H1 (cell line): ENCODE data around the gene CDYL. TPM values are rescaled to one million over a fixed set of nuclear protein-coding genes. Genes with fewer than 3 reads are reported as not detected.

Source experiments
- CTCF ChIA-PET: fragments of 300-600 bp; sonication (Branson Sonifier 250); formaldehyde crosslinking; loops from one replicate; lab custom pipeline; 2021; ENCODE audit not compliant: partially characterized antibody; lab: Charles Lee
- POLR2A ChIA-PET: fragments of 300-600 bp; sonication (Branson Sonifier 250); formaldehyde crosslinking; loops from one replicate; lab custom pipeline; 2021; ENCODE audit warnings: inconsistent platforms; ENCODE audit not compliant: partially characterized antibody; lab: Charles Lee
- DNase-seq, 2 experiments: peaks; one replicate each; pipeline versions ENCODE4 v3.0.0 to v3.0.0-alpha.2; 2010 to 2022; ENCODE audit warnings: low spot score in 2 of 2, low read depth in 1 of 2, mixed read lengths in 1 of 2
- FAIRE-seq: peaks from 2 replicates; lab custom pipeline; 2011; peaks lifted over from hg19 to GRCh38; lab: Jason Lieb, UNC
- H2AFZ ChIP-seq: 2 replicates; pipeline ENCODE4 v1.8.1; 2012; ENCODE audit warnings: low read length, inconsistent platforms
- H2AK5ac ChIP-seq: 2 replicates; pipeline ENCODE4 v1.6.1; 2013; ENCODE audit warnings: low read depth, low read length
- H2BK120ac ChIP-seq: replicated peaks from 2 replicates; pipeline ENCODE3; 2013; ENCODE audit warnings: low read depth, low read length, inconsistent platforms
- H2BK12ac ChIP-seq: 2 replicates; pipeline ENCODE4 v1.6.1; 2013; ENCODE audit warnings: low read depth, low read length
- H2BK15ac ChIP-seq: 2 replicates; pipeline ENCODE4 v1.6.1; 2013; ENCODE audit warnings: low read length
- H2BK20ac ChIP-seq: 2 replicates; pipeline ENCODE4 v1.6.1; 2013; ENCODE audit warnings: low read length
- H2BK5ac ChIP-seq: 2 replicates; pipeline ENCODE4 v1.6.1; 2013; ENCODE audit warnings: low read depth, low read length
- H3K14ac ChIP-seq: 2 replicates; pipeline ENCODE4 v1.6.1; 2013; ENCODE audit warnings: inconsistent platforms; ENCODE audit not compliant: insufficient read length
- H3K18ac ChIP-seq: 2 replicates; pipeline ENCODE4 v1.6.1; 2013; ENCODE audit warnings: low read length; ENCODE audit errors: extremely low read depth
- H3K23ac ChIP-seq: 2 replicates; pipeline ENCODE4 v1.6.1; 2013; ENCODE audit warnings: inconsistent platforms; ENCODE audit not compliant: insufficient read length
- H3K23me2 ChIP-seq: 2 replicates; pipeline ENCODE4 v1.6.1; 2013; ENCODE audit warnings: low read depth, low read length
- H3K27ac ChIP-seq: 2 replicates; pipeline ENCODE4 v1.6.1; 2011; ENCODE audit warnings: low read depth, low read length, inconsistent platforms
- H3K27me3 ChIP-seq, 4 experiments: replicated peaks in 1 of 4; 1 replicate in 1 of 4; 2 replicates in 3 of 4; pipeline versions ENCODE4 v1.6.1 to v1.8.1; 2011 to 2013; ENCODE audit warnings: low read length in 3 of 4, mild to moderate bottlenecking in 3 of 4, inconsistent platforms in 2 of 4, mixed read lengths in 2 of 4, moderate library complexity in 1 of 4; ENCODE audit not compliant: control insufficient read depth in 3 of 4, insufficient read depth in 3 of 4; ENCODE audit errors: extremely low read depth in 1 of 4
- H3K36me3 ChIP-seq, 4 experiments: 2 replicates each; pipeline versions ENCODE4 v1.6.1 to v1.8.1; 2011 to 2013; ENCODE audit warnings: mild to moderate bottlenecking in 4 of 4, low read length in 3 of 4, moderate library complexity in 2 of 4, control low read depth in 1 of 4, inconsistent platforms in 1 of 4; ENCODE audit not compliant: insufficient read depth in 4 of 4, control insufficient read depth in 2 of 4
- H3K4ac ChIP-seq: replicated peaks from 2 replicates; pipeline ENCODE3; 2013; ENCODE audit warnings: low read length, low read depth, mixed read lengths, inconsistent platforms; ENCODE audit not compliant: insufficient read length
- H3K4me1 ChIP-seq, 4 experiments: replicated peaks in 1 of 4; 1 replicate in 1 of 4; 2 replicates in 3 of 4; pipeline versions ENCODE4 v1.6.1 to v1.8.1; 2011 to 2013; ENCODE audit warnings: low read length in 3 of 4, inconsistent platforms in 2 of 4, mixed read lengths in 1 of 4; ENCODE audit not compliant: insufficient read depth in 4 of 4, control insufficient read depth in 3 of 4
- H3K4me2 ChIP-seq, 2 experiments: 2 replicates each; pipeline versions ENCODE4 v1.6.1 to v1.8.1; 2011 to 2013; ENCODE audit warnings: low read depth in 2 of 2, low read length in 2 of 2, control low read depth in 1 of 2, inconsistent platforms in 1 of 2, mild to moderate bottlenecking in 1 of 2; ENCODE audit not compliant: insufficient read depth in 1 of 2
- H3K4me3 ChIP-seq, 4 experiments: fragments of 200-600, 300-600 bp in 1 of 4; sonication (generic), shearing (Covaris generic), sonication (Bioruptor Twin) in 1 of 4; 2 replicates each; pipeline versions ENCODE4 v1.5.1 to v1.8.1; 2011 to 2016; ENCODE audit warnings: low read length in 4 of 4, low read depth in 3 of 4, control low read depth in 2 of 4, inconsistent platforms in 2 of 4, mild to moderate bottlenecking in 2 of 4, mixed read lengths in 1 of 4, moderate library complexity in 1 of 4; ENCODE audit not compliant: insufficient read depth in 2 of 4; ENCODE audit errors: extremely low read depth in 1 of 4
- H3K56ac ChIP-seq: replicated peaks from 2 replicates; pipeline ENCODE3; 2013; ENCODE audit warnings: low read depth, mild to moderate bottlenecking, mixed read lengths, low read length, inconsistent platforms; ENCODE audit not compliant: insufficient read length
- H3K79me1 ChIP-seq: 2 replicates; pipeline ENCODE4 v1.6.1; 2013; ENCODE audit warnings: low read depth, low read length, control low read depth
- H3K79me2 ChIP-seq, 2 experiments: 2 replicates each; pipeline versions ENCODE4 v1.6.1 to v1.8.1; 2012 to 2013; ENCODE audit warnings: low read length in 2 of 2, mild to moderate bottlenecking in 2 of 2, inconsistent platforms in 1 of 2; ENCODE audit not compliant: insufficient read depth in 2 of 2, control insufficient read depth in 1 of 2
- H3K9ac ChIP-seq, 4 experiments: replicated peaks in 1 of 4; 1 replicate in 1 of 4; 2 replicates in 3 of 4; pipeline versions ENCODE4 v1.6.1 to v1.8.1; 2011 to 2013; ENCODE audit warnings: low read depth in 3 of 4, low read length in 3 of 4, control low read depth in 2 of 4, mild to moderate bottlenecking in 2 of 4, moderate library complexity in 2 of 4, inconsistent platforms in 1 of 4; ENCODE audit errors: extremely low read depth in 1 of 4
- H3K9me3 ChIP-seq, 2 experiments: 2 replicates each; pipeline versions ENCODE4 v1.6.1 to v1.8.1; 2012 to 2013; ENCODE audit warnings: mild to moderate bottlenecking in 2 of 2, moderate library complexity in 2 of 2, control low read depth in 1 of 2, inconsistent platforms in 1 of 2, low read depth in 1 of 2, low read length in 1 of 2, mixed read lengths in 1 of 2; ENCODE audit not compliant: insufficient read depth in 2 of 2
- H4K20me1 ChIP-seq, 2 experiments: replicated peaks in 1 of 2; 2 replicates each; pipeline versions ENCODE3 to v1.8.1; 2011 to 2013; ENCODE audit warnings: inconsistent platforms in 2 of 2, low read length in 2 of 2, mild to moderate bottlenecking in 1 of 2; ENCODE audit not compliant: insufficient read depth in 2 of 2, control insufficient read depth in 1 of 2
- H4K5ac ChIP-seq: 2 replicates; pipeline ENCODE4 v1.6.1; 2013; ENCODE audit warnings: low read length, low read depth, mixed read lengths, inconsistent platforms; ENCODE audit not compliant: insufficient read length
- H4K8ac ChIP-seq: 2 replicates; pipeline ENCODE4 v1.8.0; 2013; ENCODE audit warnings: mild to moderate bottlenecking, moderate library complexity, low read length, inconsistent platforms; ENCODE audit not compliant: insufficient read depth; ENCODE audit errors: extremely low read depth
- H4K91ac ChIP-seq: replicated peaks from 2 replicates; pipeline ENCODE3; 2013; ENCODE audit warnings: low read length, mixed read lengths, inconsistent platforms; ENCODE audit not compliant: insufficient read length
- RAD21 ChIP-seq, 2 experiments: IDR thresholded peaks in 1 of 2; conservative IDR thresholded peaks in 1 of 2; 2 replicates each; pipeline ENCODE4 v1.6.1; 2011; ENCODE audit warnings: low read depth in 2 of 2, low read length in 2 of 2, improper control_type of control experiment in 1 of 2, inconsistent platforms in 1 of 2, mild to moderate bottlenecking in 1 of 2, moderate library complexity in 1 of 2
- WGBS, 2 experiments: shearing (Covaris generic) in 1 of 2; methylation state at CpG; one replicate each; pipeline versions ENCODE4 v1.1.6 to v1.1.7; 2013 to 2015; ENCODE audit warnings: low lambda C conversion rate in 2 of 2, mixed read lengths in 2 of 2, inconsistent platforms in 1 of 2, low coverage in 1 of 2, missing lambda C conversion rate in 1 of 2; ENCODE audit not compliant: insufficient replicate concordance in 2 of 2, insufficient coverage in 1 of 2, insufficient read length in 1 of 2; ENCODE audit errors: extremely low coverage in 1 of 2, missing lambda C conversion rate in 1 of 2; 5-methylcytosine and 5-hydroxymethylcytosine counted together
- polyA plus RNA-seq, 7 experiments: library from polyadenylated mRNA; depleted of rRNA in 3 of 7; stranded (reverse) in 5 of 7; unstranded in 2 of 7; fragments of >200 nt in 5 of 7; fragments of 200-250 nt in 2 of 7; gene quantifications; 1 replicate in 5 of 7; 2 replicates in 1 of 7; 4 replicates in 1 of 7; pipeline versions ENCODE4 v1.2.1 to v1.2.3, GENCODE V29; 2011 to 2013; ENCODE audit warnings: missing spikeins in 2 of 7, mixed read lengths in 2 of 7
- total RNA-seq: library from RNA; stranded (reverse); fragmentation: NEBNext Ultra II Directional; extraction: Animal tissue kit (Norgen Biotek cat#: 25700); gene quantifications from 2 replicates; pipeline ENCODE4 v1.2.1, GENCODE V29; 2021

The CDYL gene
- total and polyA plus RNA-seq, 2 of the 8 experiments (the other 6 are each of a cell fraction or from before 2014, with no cell fraction given) = 56.4 to 119 TPM

DNA sequence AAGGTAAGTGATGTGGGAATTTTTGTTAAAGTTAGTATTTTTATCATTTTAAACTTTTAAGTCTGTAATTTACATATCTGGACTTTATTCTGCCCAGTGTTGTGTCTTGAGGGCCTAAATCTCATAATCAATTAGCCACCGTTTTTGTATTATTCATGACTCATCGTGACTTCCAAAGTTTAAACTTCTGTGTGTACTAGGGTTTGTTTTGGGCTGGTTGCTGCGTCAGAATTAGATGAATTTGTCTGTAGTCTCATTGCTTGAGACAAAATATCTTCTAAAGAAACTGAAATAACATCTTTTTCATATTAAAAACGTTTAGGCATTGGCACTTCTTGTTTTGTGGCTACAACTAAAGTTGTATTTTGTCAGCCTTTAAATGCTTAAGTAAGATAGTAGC, 41.3 kb downstream of the CDYL start:
- Histone ChIP-seq H3K9ac (no peak overlapping the region), H3K56ac (no peak overlapping the region), H4K91ac (no peak overlapping the region), H4K20me1 (peaks cover 33 to 34% of the 10 kb centered on the region in 2 experiments), H2BK5ac (no peak overlapping the region), H4K8ac (no peak overlapping the region), H3K23me2 (no peaks in the 10 kb centered on the region), H3K4me3 (no peak overlapping the region), H3K79me1 (peaks cover 14% of the 10 kb centered on the region), H2AK5ac (no peak overlapping the region), H3K14ac (no peak overlapping the region), H2BK12ac (no peak overlapping the region), H3K27me3 (no peaks in the 10 kb centered on the region), H3K4me2 (no peak overlapping the region), H3K4ac (no peak overlapping the region), H3K79me2 (peaks cover 34 to 100% of the 10 kb centered on the region in 2 experiments), H2AFZ (no peak overlapping the region), H3K18ac (no peak overlapping the region), H3K36me3 (no peaks in the 10 kb centered on the region), H2BK15ac (no peak overlapping the region), H4K5ac (no peak overlapping the region), H3K9me3 (no peaks in the 10 kb centered on the region), H3K23ac (no peak overlapping the region), H3K27ac (no peak overlapping the region), H3K4me1 (peaks cover 0 to 5% (median 4%) of the 10 kb centered on the region in 4 experiments; a peak in 4 of 7 replicates), H2BK120ac (no peak overlapping the region), H2BK20ac (no peak overlapping the region)
- DNase-seq = no peak
- TF ChIP-seq RAD21 (IDR thresholded peaks at IDR 0.05 in 1 of 2, conservative IDR thresholded peaks at IDR 0.05 in 1 of 2; ENCODE audit: low read depth in 2 of 2, low read length in 2 of 2) = no peak
- FAIRE-seq = no peak
- 90% methylated on average over 4 of the region's 4 CpGs; no CpG with 5 or more reads in 1 of the 2 experiments for WGBS, 2 experiments
- POLR2A ChIA-PET = no interaction called here
- CTCF ChIA-PET = interaction anchor here (1.2 to 1.4 kb wide), 5 partner anchors 10 to 32 kb away, joined by 3 to 7 read pairs (median 4); no protein-coding TSS in a partner anchor
